Activated naive CD4-positive, alpha-beta T cell treated with anti-CD3 and anti-CD28 coated beads, Interleukin-2, amount 50 U/mL, for 72 hours (primary cell): ENCODE results near the gene CAPN15. TPM values are rescaled to one million over a fixed set of nuclear protein-coding genes. Genes with fewer than 3 reads are reported as not detected.
"Not testable (repeated sequence)": the region's sequence is repeated elsewhere in the genome, so short reads cannot be mapped to it uniquely, and the experiment has no call there.

Source experiments
- ATAC-seq, 2 donors: fragments of 150-1000 bp; cut with Tn5 transposase; 2 replicates each; pipeline ENCODE4 v1.10.0; 2021; ENCODE audit warnings: mild to moderate bottlenecking in 2 of 2, moderate library complexity in 2 of 2
- DNase-seq, 2 donors: peaks; one replicate each; pipeline ENCODE4 v3.0.0; 2021 to 2022; ENCODE audit warnings: low spot score in 2 of 2
- H3K27ac Mint-ChIP-seq, 2 donors: one replicate each; pipeline ENCODE4 v1.8.0; 2022; ENCODE audit warnings: mild to moderate bottlenecking in 2 of 2, mixed read lengths in 2 of 2
- H3K36me3 Mint-ChIP-seq, 2 donors: one replicate each; pipeline ENCODE4 v1.8.0; 2022; ENCODE audit warnings: mixed read lengths in 2 of 2
- H3K9me3 Mint-ChIP-seq, 2 donors: one replicate each; pipeline ENCODE4 v1.8.0; 2022; ENCODE audit warnings: mixed read lengths in 2 of 2
- total RNA-seq, 2 donors: library from RNA; stranded (reverse); gene quantifications; one replicate each; pipeline ENCODE4 v1.2.3, GENCODE V29; 2022

The CAPN15 gene
- total RNA-seq, 2 donors from 2014 or later = 55.5 to 76.5 TPM

- no peak for DNase-seq
- Mint-ChIP-seq H3K27ac (peak overlapping the region; percentile 22 to 42), H3K36me3 (no peaks in the 10 kb centered on the region), H3K9me3 (no peaks in the 10 kb centered on the region)
- ATAC-seq = no peak
These were observed 25.2 kb upstream of the CAPN15 start for GRCh38 chr16:502179-502943.

GRCh38 chr16:503150-504071 is 24.1 kb upstream of the CAPN15 start:
- peak overlapping the region; percentile 42 to 55 for H3K27ac Mint-ChIP-seq
- no peaks in the 10 kb centered on the region for H3K36me3 Mint-ChIP-seq
- H3K9me3 Mint-ChIP-seq = no peaks in the 10 kb centered on the region
- DNase-seq (no peak), ATAC-seq (no peak)

GRCh38 chr16:505479-506245 is 21.9 kb upstream of the CAPN15 start:
- peak overlapping the region in 1 of 2 donors; percentile 65 for H3K27ac Mint-ChIP-seq
- no peaks in the 10 kb centered on the region for H3K9me3 Mint-ChIP-seq
- DNase-seq = no peak
- no peaks in the 10 kb centered on the region for H3K36me3 Mint-ChIP-seq
- no peak for ATAC-seq

GRCh38 chr16:506246-506546 is 21.3 kb upstream of the CAPN15 start:
- DNase-seq (no peak), ATAC-seq (no peak)
- Mint-ChIP-seq H3K9me3 (no peaks in the 10 kb centered on the region), H3K36me3 (no peaks in the 10 kb centered on the region), H3K27ac (no peak overlapping the region)

GRCh38 chr16:507527-507926 is 20.0 kb upstream of the CAPN15 start:
- peak overlapping the region in 1 of 2 donors; percentile 11 for H3K27ac Mint-ChIP-seq
- not testable (repeated sequence) for H3K9me3 Mint-ChIP-seq, H3K36me3 Mint-ChIP-seq, DNase-seq, ATAC-seq

- no peaks in the 10 kb centered on the region for H3K9me3 Mint-ChIP-seq
- H3K36me3 Mint-ChIP-seq = no peaks in the 10 kb centered on the region
- DNase-seq (no peak), ATAC-seq (no peak)
- H3K27ac Mint-ChIP-seq = peak overlapping the region in 1 of 2 donors; percentile 11
These were observed 19.5 kb upstream of the CAPN15 start for GRCh38 chr16:507996-508395.

- Mint-ChIP-seq H3K9me3 (no peaks in the 10 kb centered on the region), H3K27ac (peak overlapping the region; percentile 11 to 92), H3K36me3 (no peaks in the 10 kb centered on the region)
- ATAC-seq (no peak), DNase-seq (no peak)
These were observed 18.4 kb upstream of the CAPN15 start for GRCh38 chr16:508884-509736.

- H3K36me3 Mint-ChIP-seq = no peaks in the 10 kb centered on the region
- no peak for ATAC-seq
- no peak for DNase-seq
- peak overlapping the region in 1 of 2 donors; percentile 33 for H3K27ac Mint-ChIP-seq
- H3K9me3 Mint-ChIP-seq = no peaks in the 10 kb centered on the region
These were observed 17.3 kb upstream of the CAPN15 start for GRCh38 chr16:510066-510825.

- ATAC-seq = no peak
These were observed 14.7 kb upstream of the CAPN15 start for GRCh38 chr16:512802-513201.

GRCh38 chr16:513950-514349 is 13.6 kb upstream of the CAPN15 start:
- DNase-seq (no peak), ATAC-seq (no peak)
- Mint-ChIP-seq H3K27ac (peak overlapping the region; percentile 67 to 85), H3K9me3 (no peaks in the 10 kb centered on the region), H3K36me3 (no peaks in the 10 kb centered on the region)

More at GRCh38 chr16:512802-513201, 14.7 kb upstream of the CAPN15 start:
- Mint-ChIP-seq H3K9me3 (no peaks in the 10 kb centered on the region), H3K36me3 (no peaks in the 10 kb centered on the region), H3K27ac (no peak overlapping the region)
- DNase-seq = no peak

- Mint-ChIP-seq H3K9me3 (no peaks in the 10 kb centered on the region), H3K27ac (no peak overlapping the region), H3K36me3 (no peaks in the 10 kb centered on the region)
- ATAC-seq = no peak
- no peak for DNase-seq
These were observed 12.2 kb upstream of the CAPN15 start for GRCh38 chr16:515175-515938.

- Mint-ChIP-seq H3K36me3 (no peaks in the 10 kb centered on the region), H3K27ac (no peak overlapping the region), H3K9me3 (no peaks in the 10 kb centered on the region)
- ATAC-seq (no peak), DNase-seq (no peak)
These were observed 11.6 kb upstream of the CAPN15 start for GRCh38 chr16:515939-516226.

- no peak for ATAC-seq
- no peaks in the 10 kb centered on the region for H3K9me3 Mint-ChIP-seq
- H3K36me3 Mint-ChIP-seq = no peaks in the 10 kb centered on the region
- no peak overlapping the region for H3K27ac Mint-ChIP-seq
- DNase-seq = no peak
These were observed 11.2 kb upstream of the CAPN15 start for GRCh38 chr16:516301-516700.

GRCh38 chr16:518858-519257 is 8.7 kb upstream of the CAPN15 start:
- Mint-ChIP-seq H3K27ac (no peak overlapping the region), H3K36me3 (no peaks in the 10 kb centered on the region), H3K9me3 (no peaks in the 10 kb centered on the region)
- DNase-seq (no peak), ATAC-seq (no peak)

- DNase-seq (no peak), ATAC-seq (no peak)
- no peaks in the 10 kb centered on the region for H3K9me3 Mint-ChIP-seq
- H3K36me3 Mint-ChIP-seq = no peaks in the 10 kb centered on the region
- H3K27ac Mint-ChIP-seq = peak overlapping the region in 1 of 2 donors; percentile 49
These were observed 8.1 kb upstream of the CAPN15 start for GRCh38 chr16:519425-519824.
